Esophagus squamous epithelium (tissue), 5 donors: ENCODE measurements around the gene EIF1. TPM values are rescaled to one million over a fixed set of nuclear protein-coding genes. Genes with fewer than 3 reads are reported as not detected.
"Not testable (repeated sequence)": the region's sequence is repeated elsewhere in the genome, so short reads cannot be mapped to it uniquely, and the experiment has no call there.

Source experiments
- DNase-seq: peaks from one replicate; lab custom pipeline; 2025; lab: John Stamatoyannopoulos, UW
- H3K27ac ChIP-seq, 4 donors: fragments of 200-600 bp; sonication (generic); one replicate each; pipeline ENCODE4 v1.5.1; 2016 to 2019; ENCODE audit warnings: mild to moderate bottlenecking in 1 of 4
- H3K27me3 ChIP-seq, 4 donors: fragments of 200-600 bp; sonication (generic); 1 replicate in 3 of 4; 2 replicates in 1 of 4; pipeline versions ENCODE4 v1.5.1 to v1.6.0; 2017 to 2021; ENCODE audit warnings: antibody characterized with exemption in 1 of 4
- H3K36me3 ChIP-seq, 3 donors: fragments of 200-600 bp; sonication (generic); one replicate each; pipeline ENCODE4 v1.5.1; 2016 to 2019
- H3K4me1 ChIP-seq, 3 donors: fragments of 200-600 bp; sonication (generic); one replicate each; pipeline ENCODE4 v1.5.1; 2017 to 2019
- H3K4me3 ChIP-seq, 4 donors: fragments of 200-600 bp; sonication (generic); 1 replicate in 3 of 4; 2 replicates in 1 of 4; pipeline ENCODE4 v1.5.1; 2016 to 2019; ENCODE audit warnings: mild to moderate bottlenecking in 2 of 4, moderate library complexity in 1 of 4
- H3K9me3 ChIP-seq, 3 donors: fragments of 200-600 bp; sonication (generic); one replicate each; pipeline ENCODE4 v1.5.1; 2016 to 2019
- CTCF ChIP-seq, 6 experiments: fragments of 450-650 bp in 4 of 6; fragments of 200-600 bp in 2 of 6; sonication (generic) in 2 of 6; IDR thresholded peaks; one replicate each; pipeline ENCODE4 v1.5.1; 2016 to 2019; ENCODE audit warnings: antibody characterized with exemption in 6 of 6, mild to moderate bottlenecking in 4 of 6, moderate library complexity in 4 of 6
- POLR2A ChIP-seq, 4 donors: fragments of 450-650 bp; IDR thresholded peaks; one replicate each; pipeline ENCODE4 v1.6.1; 2017; ENCODE audit warnings: antibody characterized with exemption in 4 of 4, mild to moderate bottlenecking in 4 of 4, moderate library complexity in 3 of 4
- WGBS, 2 donors: methylation state at CpG; one replicate each; pipeline ENCODE4 v1.1.5; 2018; 5-methylcytosine and 5-hydroxymethylcytosine counted together
- intact Hi-C: fragments of 100-400 bp; cut with DNase I; formaldehyde crosslinking; loops from one replicate; pipeline ENCODE4 v1.15.0; 2022
- total RNA-seq, 4 donors: library from RNA; depleted of rRNA; stranded (reverse); fragments of >200 nt; gene quantifications; one replicate each; pipeline ENCODE4 v1.1.0, GENCODE V29; 2016
- donor health status: DM: yes; HTN: yes; CAD: no.

Gene EIF1
- total RNA-seq, 4 donors from 2014 or later, result 96.5 to 311 (median 223) TPM

GRCh38 chr17:41692722-41693521, 4.2 kb downstream of the EIF1 start:
- TF ChIP-seq CTCF (IDR thresholded peaks at IDR 0.05) (no peak), POLR2A (IDR thresholded peaks at IDR 0.05) (no peak)
- WGBS, 2 donors, result 80 to 84% methylated on average over 11 of the region's 11 CpGs
- Histone ChIP-seq H3K36me3 (peaks cover 33 to 64% (median 54%) of the 10 kb centered on the region in 3 donors), H3K4me1 (peaks cover 20 to 62% (median 29%) of the 10 kb centered on the region in 3 donors), H3K9me3 (no peaks in the 10 kb centered on the region), H3K27me3 (no peaks in the 10 kb centered on the region), H3K4me3 (no peak overlapping the region), H3K27ac (peak overlapping the region in 2 of 4 donors; percentile 1 to 25)
- DNase-seq, result no peak
- intact Hi-C loops, result no loop called here

DNA sequence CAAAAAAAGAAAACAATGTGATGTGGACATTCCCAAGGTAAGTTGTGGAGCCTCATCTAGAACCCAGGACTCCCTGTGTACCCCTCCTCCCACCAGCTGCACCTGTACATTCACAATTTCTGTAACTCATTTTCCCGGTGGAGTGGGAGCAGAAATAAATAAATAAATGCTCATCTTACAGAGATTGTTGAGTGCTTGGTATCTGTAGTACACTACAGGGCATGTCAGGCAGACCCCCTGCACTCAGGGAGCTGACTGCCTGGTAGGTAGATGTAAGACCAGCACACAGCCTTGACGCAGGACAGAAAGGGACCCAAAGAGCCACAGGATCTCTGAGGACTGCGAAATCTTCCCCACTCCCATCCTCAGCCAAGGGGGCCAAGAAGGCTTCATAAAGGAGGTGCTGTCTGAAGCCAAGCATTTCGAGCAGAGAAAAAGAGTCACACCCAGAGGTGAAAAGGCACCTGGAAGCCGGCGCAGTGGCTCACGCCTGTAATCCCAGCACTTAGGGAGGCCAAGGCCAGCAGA, 6.5 kb downstream of the EIF1 start:
- DNase-seq, result no peak
- TF ChIP-seq CTCF (IDR thresholded peaks at IDR 0.05), result no peak
- no peak for TF ChIP-seq POLR2A (IDR thresholded peaks at IDR 0.05)
- H3K36me3 ChIP-seq, result peaks cover 25 to 56% (median 46%) of the 10 kb centered on the region in 3 donors
- H3K4me3 ChIP-seq, result no peak overlapping the region
- intact Hi-C loops, result no loop called here
- 73 to 77% methylated on average over 3 to 6 of the region's 7 CpGs for WGBS, 2 donors
- H3K9me3 ChIP-seq, result no peaks in the 10 kb centered on the region
- H3K4me1 ChIP-seq, result peaks cover 20 to 52% (median 26%) of the 10 kb centered on the region in 3 donors
- no peaks in the 10 kb centered on the region for H3K27me3 ChIP-seq
- peak overlapping the region in 2 of 4 donors; percentile 51 to 66 for H3K27ac ChIP-seq

DNA sequence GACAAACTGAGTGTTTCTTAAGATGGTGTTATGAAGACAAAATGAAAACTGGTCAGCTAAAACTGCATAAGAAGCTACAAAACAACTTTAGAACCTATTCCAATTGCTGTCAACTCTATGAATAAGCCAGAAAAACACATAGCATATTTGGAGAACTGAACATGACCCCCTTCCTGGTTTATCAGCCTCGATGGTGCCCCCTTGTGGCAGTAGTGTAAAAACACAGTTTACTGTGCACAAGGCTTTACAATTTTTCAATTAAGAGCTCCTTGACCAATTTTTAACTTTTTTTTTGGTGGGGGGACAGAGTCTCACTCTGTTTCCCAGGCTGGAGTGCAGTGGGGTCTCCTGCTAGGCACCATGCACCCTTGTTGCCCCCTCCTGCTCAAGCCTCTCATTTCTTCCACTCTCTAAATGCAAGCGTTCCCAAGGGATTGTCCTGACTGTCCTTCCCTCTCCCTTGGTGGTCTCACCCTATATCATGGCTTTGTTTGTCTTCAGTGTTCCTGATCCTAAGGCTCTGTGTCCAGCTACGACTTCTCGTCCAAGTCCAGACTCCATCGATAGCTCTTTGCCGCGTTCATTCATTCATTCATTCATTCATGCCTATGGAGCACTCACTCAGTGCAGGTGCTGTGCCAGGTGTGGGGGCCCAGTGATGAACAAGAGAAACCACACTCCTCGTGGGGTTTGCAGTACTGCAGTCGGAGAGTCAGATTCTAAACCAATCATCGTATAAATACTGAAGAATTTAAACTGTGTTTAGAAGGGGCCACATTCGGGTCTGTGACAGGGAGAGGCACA, 7.5 kb downstream of the EIF1 start:
- intact Hi-C loops, result no loop called here
- peak overlapping the region in 3 of 4 donors; percentile 7 to 66 (median 55) for H3K27ac ChIP-seq
- peaks cover 12 to 43% (median 16%) of the 10 kb centered on the region in 3 donors for H3K4me1 ChIP-seq
- H3K9me3 ChIP-seq, result no peaks in the 10 kb centered on the region
- WGBS, 2 donors, result 42 to 62% methylated on average over 11 of the region's 11 CpGs
- DNase-seq, result no peak
- peaks cover 17 to 46% (median 37%) of the 10 kb centered on the region in 3 donors for H3K36me3 ChIP-seq
- TF ChIP-seq CTCF (IDR thresholded peaks at IDR 0.05) (peak; percentile 66 to 86 (median 81)), POLR2A (IDR thresholded peaks at IDR 0.05) (no peak)
- H3K4me3 ChIP-seq, result no peak overlapping the region
- H3K27me3 ChIP-seq, result no peaks in the 10 kb centered on the region

DNA sequence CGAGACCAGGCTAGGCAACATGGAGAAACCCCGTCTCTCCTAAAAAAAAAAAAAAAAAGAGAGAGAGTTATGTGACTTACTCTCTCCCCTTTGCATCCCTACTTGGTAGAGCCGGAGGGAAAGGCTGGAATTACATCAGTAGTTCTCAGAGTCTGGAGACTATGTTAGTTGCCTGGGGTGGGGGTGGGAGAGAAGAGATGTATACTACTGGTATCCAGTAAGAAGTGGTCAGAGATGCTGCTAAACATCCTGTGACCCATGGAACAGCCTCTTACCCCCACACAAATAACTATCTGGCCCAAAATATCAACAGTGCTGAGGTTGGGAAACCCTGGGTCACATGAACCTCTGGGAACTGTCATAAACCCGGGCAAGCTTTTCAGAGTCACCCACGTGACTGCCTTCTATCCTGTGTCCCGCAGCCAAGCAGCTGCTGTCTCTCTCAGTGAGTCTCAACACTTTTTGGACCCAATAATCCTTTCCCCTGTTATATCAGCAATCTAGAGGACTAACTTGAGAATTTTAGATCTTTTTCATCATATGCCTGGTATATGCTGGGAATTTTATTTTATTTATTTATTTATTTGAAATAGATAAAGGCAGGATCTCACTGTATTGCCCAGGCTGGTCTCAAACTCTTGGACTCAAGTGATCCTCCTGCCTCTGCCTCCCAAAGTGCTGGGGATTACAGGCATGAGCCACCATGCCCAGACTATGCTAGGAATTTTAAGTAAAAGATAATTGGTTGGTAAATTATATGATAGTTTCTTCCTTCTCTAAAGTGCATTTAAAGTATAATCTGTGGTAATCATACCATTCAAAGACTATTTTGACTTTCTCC, 8.7 kb downstream of the EIF1 start:
- TF ChIP-seq POLR2A (IDR thresholded peaks at IDR 0.05), result no peak
- no peak for TF ChIP-seq CTCF (IDR thresholded peaks at IDR 0.05)
- Histone ChIP-seq H3K27ac (peak overlapping the region in 3 of 4 donors; percentile 55 to 66 (median 65)), H3K27me3 (no peaks in the 10 kb centered on the region), H3K36me3 (peaks cover 7 to 34% (median 25%) of the 10 kb centered on the region in 3 donors), H3K4me1 (peaks cover 6 to 31% (median 11%) of the 10 kb centered on the region in 3 donors), H3K9me3 (no peaks in the 10 kb centered on the region), H3K4me3 (no peak overlapping the region)
- intact Hi-C loops, result no loop called here
- DNase-seq, result no peak
- WGBS, 2 donors, result 34 to 35% methylated on average over 6 of the region's 6 CpGs

DNA sequence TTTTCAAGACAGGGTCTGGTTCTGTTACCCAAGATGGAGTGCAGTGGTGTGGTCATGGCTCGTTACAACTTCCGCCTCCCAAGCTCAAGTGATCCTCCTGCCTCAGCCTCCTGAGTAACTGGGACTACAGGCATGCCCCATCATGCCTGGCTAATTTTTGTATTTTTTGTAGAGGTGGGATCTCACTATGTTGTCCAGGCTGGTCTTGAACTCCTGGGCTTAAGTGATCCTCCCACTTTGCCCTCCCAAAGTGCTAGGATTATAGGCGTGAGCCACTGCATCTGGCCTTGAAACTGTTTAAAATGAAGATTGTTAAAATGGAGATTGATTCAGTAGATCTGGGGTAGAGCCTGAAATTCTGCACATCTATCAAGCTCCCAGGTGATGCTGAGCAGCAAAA, 12.2 kb downstream of the EIF1 start:
- H3K4me3 ChIP-seq, DNase-seq, intact Hi-C loops, H3K27ac ChIP-seq, H3K27me3 ChIP-seq, H3K9me3 ChIP-seq, H3K36me3 ChIP-seq: not testable (repeated sequence)
- peaks cover 6 to 19% (median 6%) of the 10 kb centered on the region in 3 donors for H3K4me1 ChIP-seq
- WGBS, 2 donors, result 79% methylated on average over 3 of the region's 3 CpGs; no CpG with 5 or more reads in 1 of the 2 donors
